GM18907 (cell line): ENCODE results near the gene PLEKHH1.

Source experiments
- ATAC-seq: cut with Tn5 transposase; IDR thresholded peaks from one replicate; pipeline ENCODE4 v1.9.1; 2021; ENCODE audit warnings: mild to moderate bottlenecking, moderate library complexity; ENCODE audit not compliant: unreplicated experiment

The PLEKHH1 gene

GRCh38 chr14:67532998-67533753 lies at the start of gene PLEKHH1:
Gene PLEKHH1, plus strand, starts transcription at chr14:67533290. Its CDS starts 8,578 bp downstream, at chr14:67541868.
- ATAC-seq, result peak; percentile 76

DNA sequence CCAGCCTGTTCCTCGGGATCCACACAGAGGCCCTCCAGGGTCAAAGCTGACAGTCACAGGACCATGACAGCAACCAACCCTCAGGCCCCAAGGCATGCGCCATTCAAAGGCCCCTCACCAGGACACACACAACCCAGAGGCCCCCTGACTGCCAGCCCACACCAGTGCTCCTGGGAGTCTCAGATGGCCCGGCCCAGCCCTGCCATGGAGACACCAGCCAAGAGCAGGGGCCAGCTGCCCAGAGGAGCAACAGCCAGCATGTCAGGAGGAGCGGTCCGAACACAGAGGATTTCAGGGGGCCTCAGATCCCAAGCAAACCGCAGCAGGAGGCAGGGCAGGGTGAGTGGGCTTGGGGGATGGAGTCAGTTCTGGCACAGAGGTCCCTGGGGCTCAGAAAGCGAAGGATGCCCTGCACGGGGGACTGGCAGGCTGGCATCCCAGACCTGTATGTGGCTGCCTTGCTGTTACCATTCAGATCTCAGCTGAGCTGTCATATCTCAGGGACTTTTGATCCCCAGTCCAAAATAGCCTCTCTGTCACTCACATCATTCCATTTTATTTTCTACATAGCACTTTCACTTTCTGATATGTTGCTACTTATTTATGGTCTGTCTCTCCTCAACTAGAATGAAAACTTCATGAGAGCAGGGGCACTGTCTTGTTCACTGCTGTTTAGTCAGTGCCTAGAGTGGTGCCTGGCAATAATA lies 49.4 kb upstream of the PLEKHH1 start:
- no peak for ATAC-seq

DNA sequence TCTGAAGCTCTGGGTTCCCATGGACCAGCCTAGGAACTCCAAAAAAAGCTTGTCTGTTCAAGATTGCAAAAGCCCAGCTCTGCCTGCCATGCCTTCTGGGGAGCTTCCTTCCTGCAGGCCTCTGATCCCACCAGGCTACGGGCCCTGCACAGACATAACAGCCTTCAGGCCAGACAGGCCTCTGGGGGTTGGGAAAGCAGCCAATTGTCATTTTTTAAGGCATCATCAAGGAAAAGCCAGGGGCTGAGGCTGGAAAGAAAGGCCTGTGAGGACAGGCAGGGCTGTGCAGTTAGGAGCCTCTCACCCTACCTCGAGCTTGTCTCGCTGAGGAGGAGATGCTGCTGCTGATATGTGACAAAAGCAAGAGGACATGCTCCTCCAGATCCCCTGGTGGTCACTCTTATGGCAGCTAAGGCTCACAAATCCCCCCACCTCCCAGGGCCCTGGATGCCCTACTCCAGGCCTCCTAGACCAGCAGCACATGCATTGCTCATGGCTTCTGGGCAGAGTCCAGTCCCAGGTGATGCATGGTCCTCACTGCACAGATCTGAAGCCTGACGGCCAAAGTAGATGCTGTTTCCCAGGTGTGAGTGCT lies 47.5 kb upstream of the PLEKHH1 start:
- ATAC-seq, result no peak

DNA sequence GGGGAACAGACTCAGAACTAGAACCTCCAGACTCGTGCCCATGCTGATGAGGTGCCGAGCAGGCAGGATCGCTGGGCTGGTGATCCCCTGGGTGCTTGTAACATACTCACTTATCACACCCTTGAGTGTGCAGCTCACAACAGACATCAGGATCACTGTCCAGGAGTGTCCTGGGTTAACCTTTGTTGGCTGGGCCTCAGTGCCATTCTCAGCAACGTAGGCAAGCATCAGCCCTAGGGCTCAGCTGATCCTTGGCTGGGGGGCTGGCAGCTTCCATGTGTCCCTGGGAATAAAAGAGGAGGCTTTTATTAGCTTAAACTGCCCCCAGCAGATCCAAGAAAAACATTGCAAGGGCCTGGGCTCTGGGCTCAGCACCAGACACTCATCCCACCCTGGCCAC lies 46.2 kb upstream of the PLEKHH1 start:
- no peak for ATAC-seq

DNA sequence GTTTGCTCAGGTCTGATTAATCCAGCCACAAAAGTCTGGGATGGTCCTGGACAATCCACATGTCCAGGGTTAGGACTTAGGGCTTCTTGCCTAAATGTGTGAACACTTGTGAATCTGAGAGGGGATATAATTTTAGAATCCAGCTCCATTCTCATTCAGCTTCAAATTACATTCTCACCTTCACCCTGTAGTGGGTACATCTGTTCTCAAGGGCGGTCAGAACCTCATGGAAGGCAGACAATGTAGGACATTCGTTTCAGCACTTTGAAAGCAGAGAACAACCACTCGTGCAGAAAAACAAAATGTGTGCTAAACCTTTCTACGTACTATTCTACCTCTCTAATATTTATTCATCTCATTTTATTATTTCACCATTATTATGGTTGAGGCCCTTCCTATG lies 45.8 kb upstream of the PLEKHH1 start:
- no peak for ATAC-seq

GRCh38 chr14:67487937-67488893 lies 44.9 kb upstream of the PLEKHH1 start, which contains the start of gene TMEM229B:
Gene TMEM229B, minus strand, starts transcription at chr14:67488721. Its CDS starts 14,798 bp downstream, at chr14:67473923.
- ATAC-seq, result peak; percentile 86

DNA sequence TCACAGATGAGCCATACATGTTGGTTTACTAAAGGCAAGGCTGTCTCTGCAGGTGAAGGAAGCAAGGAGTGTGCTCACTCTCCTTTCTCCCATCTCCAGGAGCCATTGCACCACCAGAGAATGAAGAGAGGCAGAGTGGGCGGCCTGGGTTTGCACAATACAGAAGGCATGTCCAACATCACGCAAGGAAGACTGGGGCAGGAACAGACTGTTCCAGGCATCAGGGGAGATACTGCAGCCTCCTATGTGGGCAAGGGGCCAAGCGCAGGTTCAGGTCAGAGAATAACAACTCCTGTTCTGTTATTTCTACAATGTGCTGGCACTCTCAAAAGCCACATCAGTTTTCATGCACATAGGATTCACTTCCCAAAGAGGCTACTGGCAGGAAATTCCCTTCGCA lies 42.9 kb upstream of the PLEKHH1 start:
- no peak for ATAC-seq

DNA sequence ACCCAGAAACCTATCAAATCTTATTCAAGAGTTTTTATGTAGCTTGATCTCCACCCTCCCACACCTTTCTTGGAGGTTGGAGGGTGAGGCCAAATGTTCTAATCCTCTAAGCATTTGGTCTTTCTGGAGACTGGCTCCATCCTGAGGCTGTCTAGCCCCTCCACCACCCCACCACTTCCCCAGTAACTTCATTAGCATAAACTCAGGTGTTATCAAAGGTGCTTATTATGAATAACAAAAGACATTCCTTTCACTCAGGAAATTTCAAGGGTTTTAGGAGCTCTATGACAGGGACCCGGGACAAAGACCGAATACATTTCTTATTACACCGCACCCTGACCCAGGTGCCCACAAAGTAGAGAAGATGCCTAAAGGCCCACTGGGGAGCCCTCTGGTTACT lies 41.8 kb upstream of the PLEKHH1 start:
- ATAC-seq, result no peak

DNA sequence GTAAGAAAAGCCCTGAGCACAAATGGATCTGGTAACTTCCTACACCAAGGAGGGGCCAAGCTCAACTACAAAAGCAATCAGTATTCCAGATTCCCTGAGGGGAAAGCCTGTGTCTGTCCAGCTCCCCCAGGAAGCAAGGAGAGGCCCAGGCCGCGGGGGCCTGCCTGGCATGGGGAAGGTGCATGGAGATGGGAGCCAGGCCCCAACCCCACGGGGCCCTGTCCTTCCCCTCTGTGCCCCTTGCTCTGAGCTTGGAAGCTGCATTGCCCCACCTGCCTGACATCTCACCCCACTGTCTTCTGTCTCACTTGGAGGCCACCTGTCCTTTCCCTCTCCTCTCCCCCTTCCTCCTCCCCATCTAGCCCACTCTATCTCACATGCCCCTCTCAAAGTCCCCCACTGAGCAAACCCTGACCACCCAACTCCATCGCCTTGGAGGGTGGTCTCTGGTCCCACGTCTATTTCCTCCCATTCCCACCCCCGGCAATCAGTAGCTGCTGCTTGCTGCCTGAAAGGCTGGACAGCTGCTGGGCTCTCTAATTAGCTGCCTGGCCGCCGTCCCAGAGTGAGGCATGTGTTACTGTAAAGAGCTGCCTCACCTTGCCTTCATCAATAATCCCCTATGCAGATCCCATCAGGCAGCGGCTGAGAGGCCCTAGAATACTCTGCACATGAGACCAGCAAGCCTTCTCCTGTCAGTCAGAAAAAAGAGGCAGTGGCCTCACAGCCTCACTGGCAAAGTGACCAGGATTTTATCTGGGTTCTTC lies 41.2 kb upstream of the PLEKHH1 start:
- ATAC-seq, result no peak

DNA sequence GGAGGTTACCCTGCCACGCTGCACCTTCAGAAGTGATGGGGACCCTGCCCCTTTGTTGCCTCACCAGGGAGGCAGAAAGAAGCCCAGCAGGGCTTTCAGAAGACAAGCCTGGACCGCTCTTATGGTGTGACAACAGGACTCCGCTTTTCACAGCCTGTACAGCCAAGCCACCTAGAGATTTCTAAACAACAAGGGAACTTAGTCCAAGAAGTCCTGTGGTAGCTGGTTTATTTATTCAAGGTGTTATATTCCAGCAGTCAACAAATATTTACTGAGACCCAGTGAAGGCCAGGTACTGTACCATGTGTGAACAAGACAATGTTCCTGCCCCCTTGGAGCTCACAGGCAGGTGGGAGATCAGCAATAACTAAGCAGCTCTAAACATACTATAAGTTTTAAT lies 40.6 kb upstream of the PLEKHH1 start:
- ATAC-seq, result no peak

- ATAC-seq, result peak; percentile 53
Measured at GRCh38 chr14:67493092-67493717, 39.9 kb upstream of the PLEKHH1 start.

GRCh38 chr14:67495827-67496226 lies 37.3 kb upstream of the PLEKHH1 start:
- ATAC-seq, result no peak

DNA sequence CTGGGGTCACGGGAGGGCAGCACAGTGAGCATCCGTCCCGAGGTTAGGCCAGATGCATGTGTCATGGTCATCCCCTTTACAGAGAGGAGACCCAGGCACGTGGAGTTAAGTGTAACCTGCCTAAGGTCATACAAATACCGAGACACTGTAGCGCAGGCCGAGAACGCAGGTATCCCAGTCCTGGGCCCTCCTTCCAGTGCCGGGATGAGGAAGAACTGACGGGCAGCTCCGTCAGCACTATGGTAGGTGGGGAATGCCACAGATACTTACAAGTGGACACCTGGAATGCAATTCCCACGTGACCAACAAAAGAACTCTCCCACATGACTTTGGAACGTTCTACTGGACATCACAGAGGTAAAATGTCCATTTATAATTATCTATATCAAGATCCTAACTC lies 35.9 kb upstream of the PLEKHH1 start:
- ATAC-seq, result no peak

- ATAC-seq, result no peak
Measured at GRCh38 chr14:67497716-67498115, 35.4 kb upstream of the PLEKHH1 start.

DNA sequence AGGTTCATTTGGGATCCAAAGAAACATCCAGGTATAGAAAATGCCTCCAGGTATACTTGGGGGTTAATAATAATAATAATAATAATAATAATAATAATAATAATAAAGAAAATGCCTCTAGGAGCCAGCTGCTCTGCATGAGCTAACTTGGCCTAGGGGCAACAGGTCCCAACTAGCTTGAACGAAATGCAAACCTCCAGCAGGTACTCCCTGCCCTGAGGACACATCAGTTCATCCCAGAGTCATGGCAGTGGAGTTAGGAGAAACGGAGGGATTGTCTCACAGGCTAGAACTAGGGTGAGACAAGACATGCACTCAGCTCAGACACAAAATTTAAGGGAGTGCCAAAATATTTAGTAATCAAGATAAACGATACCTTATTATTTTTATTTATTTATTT lies 32.1 kb upstream of the PLEKHH1 start:
- no peak for ATAC-seq

- ATAC-seq, result no peak
Measured at GRCh38 chr14:67501670-67502069, 31.4 kb upstream of the PLEKHH1 start.

DNA sequence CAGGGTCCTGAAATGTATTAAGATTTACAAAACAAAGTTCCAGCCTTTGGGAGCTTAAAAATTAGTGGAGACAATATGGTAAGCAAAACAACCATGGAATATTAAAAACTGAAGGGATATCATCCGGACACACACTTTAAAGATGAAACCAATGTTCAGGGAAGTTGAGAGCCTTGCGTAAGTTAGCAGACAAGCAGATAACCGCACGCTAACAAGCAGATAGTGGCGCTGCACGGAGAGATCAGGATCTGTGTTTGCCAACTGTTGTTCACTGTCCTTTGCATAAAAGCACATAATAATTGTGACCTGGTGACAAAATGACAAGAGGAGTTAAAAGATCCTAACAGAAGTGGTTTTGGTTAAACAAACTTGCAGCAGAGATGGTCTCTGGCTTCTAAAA lies 30.2 kb upstream of the PLEKHH1 start:
- no peak for ATAC-seq

DNA sequence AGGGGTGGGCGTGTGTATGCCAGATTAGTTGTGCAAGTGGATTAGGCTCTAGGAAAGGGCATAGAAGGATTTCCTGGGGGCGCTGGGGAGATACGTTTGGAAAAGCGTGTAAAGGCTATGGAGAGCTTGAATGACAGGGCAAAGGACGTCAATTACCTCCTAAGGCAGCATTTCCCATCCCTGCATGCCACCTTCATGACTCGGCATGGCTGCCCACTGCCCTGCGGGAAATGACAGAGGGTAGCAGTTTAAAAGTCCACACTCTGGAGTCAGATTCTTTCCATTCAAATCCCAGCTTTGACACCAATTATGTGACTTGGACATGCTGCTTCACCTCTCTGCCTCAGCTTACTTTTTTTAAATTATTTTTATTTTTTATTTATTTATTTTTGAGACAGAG lies 29.8 kb upstream of the PLEKHH1 start:
- ATAC-seq, result no peak

GRCh38 chr14:67505254-67505653 lies 27.8 kb upstream of the PLEKHH1 start:
- no peak for ATAC-seq

GRCh38 chr14:67508956-67509355 lies 24.1 kb upstream of the PLEKHH1 start:
- no peak for ATAC-seq
